Mesenteric fat pad (tissue), 1 donor: Measurements from ENCODE around the gene MRPL55. TPM values are rescaled to one million over a fixed set of nuclear protein-coding genes. Genes with fewer than 3 reads are reported as not detected.
A peak's percentile ranks its signal among the peaks of the same experiment; 100 is the strongest.

Experiments used
- DNase-seq: peaks from one replicate; pipeline ENCODE4 v3.0.0-alpha.2; 2020; ENCODE audit warnings: low spot score
- microRNA-seq: library from miRNA; unstranded; fragments of <30 nt; microRNA quantifications from one replicate; pipeline ENCODE4 v1.2.0, GENCODE V29; 2020; ENCODE audit warnings: borderline number of aligned reads
- total RNA-seq: library from RNA; stranded (reverse); fragmentation: NEBNext Ultra II Directional; extraction: Animal tissue kit (Norgen Biotek cat#: 25700); gene quantifications from one replicate; pipeline ENCODE4 v1.2.1, GENCODE V29; 2021
- donor health status: DM: yes; HTN: yes; CAD: no.

MRPL55 gene
- total RNA-seq, 1 donor from 2014 or later, result 38.9 TPM

GRCh38 chr1:228060458-228061190 lies 48.5 kb downstream of the MRPL55 start:
- peak; percentile 71 for DNase-seq

- DNase-seq, result peak; percentile 89
Measured at GRCh38 chr1:228059634-228060457, 49.3 kb downstream of the MRPL55 start.

DNA sequence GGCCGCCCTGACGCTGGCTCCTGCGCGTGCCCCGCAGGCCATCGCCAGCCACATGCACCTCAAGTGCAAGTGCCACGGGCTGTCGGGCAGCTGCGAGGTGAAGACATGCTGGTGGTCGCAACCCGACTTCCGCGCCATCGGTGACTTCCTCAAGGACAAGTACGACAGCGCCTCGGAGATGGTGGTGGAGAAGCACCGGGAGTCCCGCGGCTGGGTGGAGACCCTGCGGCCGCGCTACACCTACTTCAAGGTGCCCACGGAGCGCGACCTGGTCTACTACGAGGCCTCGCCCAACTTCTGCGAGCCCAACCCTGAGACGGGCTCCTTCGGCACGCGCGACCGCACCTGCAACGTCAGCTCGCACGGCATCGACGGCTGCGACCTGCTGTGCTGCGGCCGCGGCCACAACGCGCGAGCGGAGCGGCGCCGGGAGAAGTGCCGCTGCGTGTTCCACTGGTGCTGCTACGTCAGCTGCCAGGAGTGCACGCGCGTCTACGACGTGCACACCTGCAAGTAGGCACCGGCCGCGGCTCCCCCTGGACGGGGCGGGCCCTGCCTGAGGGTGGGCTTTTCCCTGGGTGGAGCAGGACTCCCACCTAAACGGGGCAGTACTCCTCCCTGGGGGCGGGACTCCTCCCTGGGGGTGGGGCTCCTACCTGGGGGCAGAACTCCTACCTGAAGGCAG lies 50.0 kb downstream of the MRPL55 start:
- peak; percentile 88 for DNase-seq

- DNase-seq, result no peak
Measured at GRCh38 chr1:228058172-228058948, 50.7 kb downstream of the MRPL55 start.

Small RNA genes lying within 50 kb of the gene (microRNA-seq; reads per million reads assigned to microRNA genes)
- gene MIR3620, result 2.2 reads per million

Other genes with a start within 250 kb of the MRPL55 start
- 1.3 TPM for gene WNT9A, start 161.4 kb downstream of the MRPL55 start, total RNA-seq
- gene WNT3A, start 102.3 kb downstream of the MRPL55 start, total RNA-seq, result not detected
- 352 TPM for gene ARF1, start 26.6 kb downstream of the MRPL55 start, total RNA-seq
- 5.6 TPM for gene C1orf35, start 6.0 kb downstream of the MRPL55 start, total RNA-seq
- 220 TPM for gene GUK1, start 31.0 kb upstream of the MRPL55 start, total RNA-seq
- 2.6 TPM for gene GJC2, start 40.6 kb upstream of the MRPL55 start, total RNA-seq
- 7.5 TPM for gene IBA57, start 56.5 kb upstream of the MRPL55 start, total RNA-seq
- gene OBSCN, start 98.7 kb upstream of the MRPL55 start, total RNA-seq, result 3.7 TPM